Thymus (tissue), 11 donors: ENCODE data around the gene PARVG. TPM values are rescaled to one million over a fixed set of nuclear protein-coding genes. Genes with fewer than 3 reads are reported as not detected.
"Not testable (repeated sequence)": the region's sequence is repeated elsewhere in the genome, so short reads cannot be mapped to it uniquely, and the experiment has no call there.

Source experiments
- DNase-seq, 9 donors: peaks; one replicate each; pipeline ENCODE4 v3.0.0-alpha.2; 2013; ENCODE audit warnings: low spot score in 9 of 9, low read depth in 6 of 9, missing footprints in 1 of 9
- H3K27ac ChIP-seq, 2 donors: one replicate each; pipeline ENCODE4 v1.5.1; 2013; ENCODE audit warnings: control low read depth in 1 of 2, low read depth in 1 of 2, low read length in 1 of 2, mild to moderate bottlenecking in 1 of 2, moderate library complexity in 1 of 2
- H3K27me3 ChIP-seq, 2 donors: one replicate each; pipeline ENCODE4 v1.5.1; 2013; ENCODE audit warnings: low read length in 1 of 2; ENCODE audit not compliant: control insufficient read depth in 2 of 2, insufficient read depth in 1 of 2
- H3K36me3 ChIP-seq, 2 donors: one replicate each; pipeline ENCODE4 v1.5.1; 2013; ENCODE audit warnings: low read length in 1 of 2, mild to moderate bottlenecking in 1 of 2, moderate library complexity in 1 of 2; ENCODE audit not compliant: control insufficient read depth in 2 of 2, insufficient read depth in 2 of 2
- H3K4me1 ChIP-seq, 2 donors: one replicate each; pipeline ENCODE4 v1.5.1; 2013; ENCODE audit warnings: low read length in 2 of 2; ENCODE audit not compliant: control insufficient read depth in 2 of 2, insufficient read depth in 2 of 2
- H3K4me3 ChIP-seq, 2 donors: one replicate each; pipeline ENCODE4 v1.5.1; 2013; ENCODE audit warnings: low read length in 2 of 2, control low read depth in 1 of 2, mild to moderate bottlenecking in 1 of 2
- H3K9me3 ChIP-seq, 2 donors: one replicate each; pipeline ENCODE4 v1.5.1; 2013; ENCODE audit warnings: low read length in 1 of 2, mild to moderate bottlenecking in 1 of 2; ENCODE audit not compliant: control insufficient read depth in 2 of 2, insufficient read depth in 1 of 2
- WGBS: extraction: QIAGEN DNeasy Blood & Tissue Kit; methylation state at CpG from one replicate; pipeline ENCODE4 v1.1.7; 2013; 5-methylcytosine and 5-hydroxymethylcytosine counted together
- polyA plus RNA-seq: library from polyadenylated mRNA; stranded (reverse); fragments of 200-250 nt; gene quantifications from one replicate; pipeline ENCODE4 v1.2.3, GENCODE V29; 2013
- total RNA-seq: library from RNA; stranded (reverse); fragments of 120-200 nt; gene quantifications from one replicate; pipeline ENCODE4 v1.2.4, GENCODE V29; 2013
- donor health status: healthy.

Gene PARVG
- total and polyA plus RNA-seq, 2 donors = 60.8 to 165 TPM

- Histone ChIP-seq H3K4me3 (no peak overlapping the region), H3K27me3 (peaks cover 0 to 2% of the 10 kb centered on the region in 2 donors), H3K9me3 (peaks cover 0 to 2% of the 10 kb centered on the region in 2 donors), H3K36me3 (no peaks in the 10 kb centered on the region), H3K27ac (no peak overlapping the region), H3K4me1 (no peaks in the 10 kb centered on the region)
- DNase-seq = no peak
- 82% methylated on average over 3 of the region's 3 CpGs for WGBS
Observed at GRCh38 chr22:44229331-44229730, 48.6 kb downstream of the PARVG start.

DNA sequence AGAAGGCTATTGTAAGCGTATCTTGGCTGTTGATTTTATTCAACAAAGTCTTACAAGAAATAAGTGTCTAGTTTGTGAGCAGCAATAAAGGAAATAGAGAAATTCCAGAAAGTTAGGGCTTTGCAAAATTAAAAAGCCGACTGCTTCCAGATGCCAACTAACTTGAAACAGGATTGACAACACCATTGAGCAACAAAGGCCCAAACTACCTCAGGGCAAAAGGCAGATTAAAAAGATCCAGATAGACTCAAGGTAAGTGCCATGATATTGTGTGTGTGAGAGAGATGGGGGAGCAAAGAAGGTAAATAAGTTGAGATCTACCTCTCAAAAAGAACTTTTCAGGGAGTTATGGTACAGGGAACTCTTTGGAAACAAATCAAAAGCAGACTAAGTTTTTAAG lies 49.1 kb downstream of the PARVG start:
- Histone ChIP-seq H3K4me3 (no peak overlapping the region), H3K27ac (no peak overlapping the region), H3K4me1 (no peaks in the 10 kb centered on the region), H3K36me3 (no peaks in the 10 kb centered on the region), H3K27me3 (peaks cover 0 to 2% of the 10 kb centered on the region in 2 donors), H3K9me3 (peaks cover 0 to 2% of the 10 kb centered on the region in 2 donors)
- WGBS = 94% methylated on average over 2 of the region's 2 CpGs
- no peak for DNase-seq

- Histone ChIP-seq H3K27ac (no peak overlapping the region), H3K36me3 (no peaks in the 10 kb centered on the region), H3K9me3 (peaks cover 0 to 2% of the 10 kb centered on the region in 2 donors), H3K27me3 (no peaks in the 10 kb centered on the region), H3K4me1 (no peaks in the 10 kb centered on the region), H3K4me3 (no peak overlapping the region)
- no peak for DNase-seq
- WGBS = 96% methylated on average over 4 of the region's 4 CpGs
Observed at GRCh38 chr22:44231233-44231632, 50.5 kb downstream of the PARVG start.

GRCh38 chr22:44234372-44234771 lies 53.6 kb downstream of the PARVG start:
- H3K4me1 ChIP-seq, H3K9me3 ChIP-seq, H3K27me3 ChIP-seq, DNase-seq, H3K36me3 ChIP-seq, H3K4me3 ChIP-seq, H3K27ac ChIP-seq: not testable (repeated sequence)
- 98% methylated on average over 12 of the region's 12 CpGs for WGBS

DNA sequence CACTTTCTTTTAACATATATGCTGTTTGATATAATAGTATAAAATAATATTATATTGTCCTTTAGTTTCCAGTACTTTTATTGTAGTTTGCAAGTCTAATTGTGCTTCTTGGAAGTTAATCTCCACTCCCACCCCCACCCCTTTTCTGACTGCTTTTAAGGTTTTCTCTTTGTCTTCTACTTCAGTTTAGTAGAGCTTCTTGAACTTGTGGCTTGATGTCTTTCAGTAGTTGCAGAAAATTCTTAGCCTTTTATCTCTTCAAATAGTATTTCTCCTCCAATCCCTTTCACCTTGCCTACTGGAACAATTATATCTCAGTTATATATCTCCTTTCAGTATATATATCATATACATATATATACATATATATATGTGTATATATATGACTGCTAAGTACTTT lies 56.6 kb downstream of the PARVG start:
- Histone ChIP-seq H3K4me1 (no peaks in the 10 kb centered on the region), H3K4me3 (no peak overlapping the region), H3K27me3 (no peaks in the 10 kb centered on the region), H3K9me3 (no peaks in the 10 kb centered on the region), H3K36me3 (no peaks in the 10 kb centered on the region), H3K27ac (no peak overlapping the region)
- DNase-seq = no peak

- H3K27ac ChIP-seq, H3K9me3 ChIP-seq, H3K36me3 ChIP-seq, H3K4me1 ChIP-seq, H3K4me3 ChIP-seq, H3K27me3 ChIP-seq, DNase-seq: not testable (repeated sequence)
- 94% methylated on average over 3 of the region's 3 CpGs for WGBS
Observed at GRCh38 chr22:44241121-44241520, 60.4 kb downstream of the PARVG start.

DNA sequence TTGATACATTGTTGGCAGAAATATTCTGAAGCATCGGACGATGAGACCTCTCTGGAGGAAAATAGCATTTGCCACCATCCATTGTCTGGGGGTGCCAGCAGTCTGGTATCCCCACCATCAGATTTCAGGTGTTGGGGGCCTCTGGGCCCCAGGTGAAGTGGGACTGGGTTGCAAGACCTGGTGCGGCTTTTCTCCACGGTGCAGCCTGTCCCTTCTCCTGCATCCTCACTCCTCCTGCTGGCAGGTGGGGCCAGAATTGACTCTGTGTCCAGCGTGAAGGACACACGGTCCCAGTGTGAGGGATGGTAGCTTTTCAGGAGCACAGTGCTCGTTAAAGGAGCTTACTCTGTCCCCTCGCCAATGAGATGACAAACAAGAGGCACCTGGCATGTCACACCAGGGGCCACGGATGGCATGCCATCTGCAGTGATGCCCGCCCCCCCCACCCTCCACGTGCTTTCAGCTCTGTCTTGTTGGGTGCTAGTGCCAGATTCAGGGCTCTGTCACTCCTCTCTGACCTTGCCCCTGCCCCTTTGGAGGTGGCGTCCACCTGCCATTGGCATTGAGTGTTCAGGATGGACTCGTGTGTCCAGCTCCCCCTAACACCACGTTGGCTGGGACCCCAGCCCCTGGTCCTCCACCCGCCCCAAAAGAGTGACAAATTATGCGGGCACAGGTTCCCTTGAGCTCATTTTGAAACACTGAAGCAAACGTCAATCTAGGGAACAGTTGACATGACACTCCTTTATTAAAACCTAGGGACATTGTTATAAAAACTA lies 62.4 kb downstream of the PARVG start:
- no peaks in the 10 kb centered on the region for H3K9me3 ChIP-seq
- H3K4me1 ChIP-seq = no peaks in the 10 kb centered on the region
- 91% methylated on average over 17 of the region's 17 CpGs for WGBS
- H3K36me3 ChIP-seq = no peaks in the 10 kb centered on the region
- no peak overlapping the region for H3K27ac ChIP-seq
- H3K27me3 ChIP-seq = no peaks in the 10 kb centered on the region
- no peak for DNase-seq
- H3K4me3 ChIP-seq = no peak overlapping the region

DNA sequence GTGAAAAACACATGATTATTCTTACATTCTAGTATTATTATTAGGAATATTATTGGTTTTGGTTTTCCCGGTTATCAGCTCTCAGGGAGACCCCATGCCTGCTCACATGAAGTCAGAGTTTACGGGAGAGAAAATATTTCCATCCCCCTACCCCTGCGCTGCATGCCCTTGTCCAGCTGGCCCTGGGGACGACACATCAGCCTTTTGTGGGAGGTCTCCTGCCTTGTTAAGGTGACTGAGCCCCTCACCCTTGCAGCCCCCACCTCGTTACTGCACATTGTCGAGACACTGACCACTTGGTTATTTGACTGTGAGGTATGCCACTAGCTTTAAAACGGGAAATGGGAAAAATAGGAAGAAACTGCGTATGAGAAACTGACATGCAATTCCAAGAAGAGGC lies 63.0 kb downstream of the PARVG start:
- Histone ChIP-seq H3K27me3 (no peaks in the 10 kb centered on the region), H3K4me3 (no peak overlapping the region), H3K9me3 (peaks cover 0 to 3% of the 10 kb centered on the region in 2 donors), H3K36me3 (no peaks in the 10 kb centered on the region), H3K4me1 (no peaks in the 10 kb centered on the region), H3K27ac (no peak overlapping the region)
- DNase-seq = no peak
- 90% methylated on average over 8 of the region's 8 CpGs for whole genome bisulfite sequencing

GRCh38 chr22:44244265-44244822 lies 63.6 kb downstream of the PARVG start:
- Histone ChIP-seq H3K27ac (no peak overlapping the region), H3K27me3 (no peaks in the 10 kb centered on the region), H3K36me3 (no peaks in the 10 kb centered on the region), H3K9me3 (peaks cover 0 to 9% of the 10 kb centered on the region in 2 donors), H3K4me1 (no peaks in the 10 kb centered on the region), H3K4me3 (no peak overlapping the region)
- DNase-seq = no peak
- 97% methylated on average over 9 of the region's 9 CpGs for whole genome bisulfite sequencing
